ENCODE results near the gene LYZL2.
"Not testable (repeated sequence)": the region's sequence is repeated elsewhere in the genome, so short reads cannot be mapped to it uniquely, and the experiment has no call there.

LYZL2 gene

DNA sequence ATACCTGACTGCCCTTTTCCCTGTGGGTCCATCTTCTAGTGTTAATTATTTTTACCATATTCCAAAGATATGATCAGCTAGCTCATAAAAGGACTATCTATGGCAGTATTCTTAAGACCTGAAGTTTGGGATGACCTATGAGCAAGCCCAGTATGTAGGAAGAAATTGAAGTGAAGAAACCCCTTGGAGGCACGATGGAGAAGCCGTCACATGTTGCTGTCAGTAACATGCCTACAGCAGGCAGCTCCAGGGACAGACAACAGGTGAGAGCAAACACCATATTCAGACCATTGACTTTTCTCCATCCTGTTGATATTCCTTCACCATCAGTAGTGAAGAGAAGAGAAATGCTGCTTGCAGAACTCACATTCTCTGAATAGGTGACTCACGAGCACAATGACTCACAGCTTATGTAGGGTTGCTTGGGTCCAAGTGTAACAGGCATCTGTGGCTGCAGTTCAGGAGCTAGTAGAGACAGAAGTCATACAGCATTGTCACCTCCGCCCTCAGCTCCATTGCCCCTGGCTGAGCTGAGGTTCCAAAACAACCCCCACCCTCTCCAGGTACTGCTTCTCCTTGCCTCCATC is 8.4 kb upstream of the LYZL2 start:
- DNase-seq, result peak; percentile 43

DNA sequence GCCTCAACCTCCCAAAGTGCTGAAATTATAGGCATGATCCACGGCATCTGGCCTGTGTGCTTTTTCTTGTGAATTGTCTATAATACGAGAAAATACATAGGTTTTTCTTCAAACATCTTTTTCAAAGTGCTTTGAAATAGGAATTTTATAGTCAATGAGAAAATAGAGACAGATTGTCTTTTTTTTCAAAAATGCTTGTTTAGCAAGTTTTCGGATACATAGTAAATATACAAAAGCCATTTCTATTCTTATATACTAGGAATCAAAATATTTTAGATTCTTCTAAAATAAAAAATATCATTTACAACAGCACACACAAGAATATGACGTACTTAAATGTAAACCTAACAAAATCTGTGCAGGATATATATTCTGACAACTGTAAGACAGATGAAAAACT is 1.6 kb upstream of the LYZL2 start:
- DNase-seq, result no peak

DNA sequence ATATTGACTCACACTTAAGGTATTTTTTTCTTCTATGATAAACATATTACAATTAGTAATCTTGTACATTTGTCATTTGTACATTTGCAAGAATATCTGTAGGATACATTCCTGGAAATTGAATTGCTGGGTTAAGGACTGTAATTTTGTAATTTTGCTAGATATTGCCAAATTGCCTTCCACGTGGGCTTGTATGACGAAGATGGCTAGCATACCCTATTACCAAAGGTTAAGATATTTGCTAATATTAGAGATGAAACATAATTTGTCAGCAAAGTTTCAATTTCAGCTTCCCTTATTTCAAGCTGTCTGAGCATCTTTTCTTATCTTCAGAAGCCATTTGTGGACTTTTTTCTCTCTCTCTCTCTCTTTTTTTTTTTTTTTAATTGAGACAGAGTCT is 1.0 kb upstream of the LYZL2 start:
- DNase-seq, result no peak

- not testable (repeated sequence) for DNase-seq
Measured at GRCh38 chr10:30628576-30628975, 977 bp downstream of the LYZL2 start.

GRCh38 chr10:30626837-30627236 is 2.7 kb downstream of the LYZL2 start:
- not testable (repeated sequence) for DNase-seq

DNA sequence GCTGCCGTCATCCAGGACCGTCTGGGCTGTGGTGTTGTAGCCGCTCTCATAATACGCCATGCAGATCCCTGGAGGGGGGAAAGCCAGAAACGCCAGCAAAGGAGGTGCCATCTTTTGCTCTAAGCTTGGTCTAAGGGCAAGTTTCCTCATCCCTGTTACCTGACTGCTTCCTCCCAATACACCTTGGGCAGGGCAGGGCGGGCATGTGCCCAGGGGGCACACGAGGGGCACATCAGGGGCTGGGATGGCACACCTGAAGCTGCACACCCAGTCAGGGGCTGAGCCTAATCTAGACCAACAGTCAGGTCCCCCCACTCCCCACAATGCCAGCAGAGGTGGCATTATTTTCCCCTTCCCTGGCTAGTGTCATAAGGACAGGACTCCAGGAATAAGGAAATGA is 3.4 kb downstream of the LYZL2 start:
- DNase-seq, result not testable (repeated sequence)

GRCh38 chr10:30625080-30625479 is 4.5 kb downstream of the LYZL2 start:
- DNase-seq, result no peak

GRCh38 chr10:30619966-30620365 is 9.6 kb downstream of the LYZL2 start:
- no peak for DNase-seq

DNA sequence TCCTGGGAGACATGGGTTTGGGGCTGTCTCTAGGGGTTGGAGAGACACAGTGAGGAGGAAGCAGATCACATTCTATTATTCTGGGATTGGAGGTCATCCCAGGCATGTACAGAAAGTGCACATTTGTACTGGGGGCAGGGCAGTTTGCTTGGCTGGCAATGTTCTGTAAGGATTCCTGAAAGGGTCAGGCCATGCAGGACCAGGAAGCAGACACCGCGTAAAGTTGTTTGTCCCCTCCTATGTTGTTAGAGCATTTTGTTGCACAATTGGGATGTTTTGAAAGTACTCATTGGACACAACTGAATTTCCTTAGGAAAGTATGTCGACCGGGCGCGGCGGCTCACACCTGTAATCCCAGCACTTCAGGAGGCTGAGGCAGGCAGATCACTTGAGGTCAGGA is 12.5 kb downstream of the LYZL2 start:
- no peak for DNase-seq

DNA sequence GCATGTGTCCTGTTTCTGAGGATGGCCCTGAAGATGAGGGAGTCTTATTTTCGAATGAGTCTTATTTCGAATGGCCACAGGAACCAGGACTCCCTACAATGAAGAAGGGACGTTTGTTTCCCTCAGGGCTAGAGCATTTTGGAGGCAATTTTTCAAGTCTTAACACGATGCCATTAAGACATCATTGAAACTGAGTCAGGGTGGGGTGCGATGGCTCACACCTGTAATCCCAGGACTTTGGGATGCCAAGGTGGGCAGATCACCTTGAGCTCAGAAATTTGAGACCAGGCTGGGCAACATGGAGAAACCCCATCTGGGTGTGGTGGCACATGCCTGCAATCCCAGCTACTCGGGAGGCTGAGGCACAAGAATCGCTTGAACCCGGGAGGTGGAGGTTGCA is 18.5 kb downstream of the LYZL2 start:
- DNase-seq, result not testable (repeated sequence)

- no peak for DNase-seq
Measured at GRCh38 chr10:30607814-30608213, 21.7 kb downstream of the LYZL2 start.

- no peak for DNase-seq
Measured at GRCh38 chr10:30606313-30606712, 23.2 kb downstream of the LYZL2 start.

DNA sequence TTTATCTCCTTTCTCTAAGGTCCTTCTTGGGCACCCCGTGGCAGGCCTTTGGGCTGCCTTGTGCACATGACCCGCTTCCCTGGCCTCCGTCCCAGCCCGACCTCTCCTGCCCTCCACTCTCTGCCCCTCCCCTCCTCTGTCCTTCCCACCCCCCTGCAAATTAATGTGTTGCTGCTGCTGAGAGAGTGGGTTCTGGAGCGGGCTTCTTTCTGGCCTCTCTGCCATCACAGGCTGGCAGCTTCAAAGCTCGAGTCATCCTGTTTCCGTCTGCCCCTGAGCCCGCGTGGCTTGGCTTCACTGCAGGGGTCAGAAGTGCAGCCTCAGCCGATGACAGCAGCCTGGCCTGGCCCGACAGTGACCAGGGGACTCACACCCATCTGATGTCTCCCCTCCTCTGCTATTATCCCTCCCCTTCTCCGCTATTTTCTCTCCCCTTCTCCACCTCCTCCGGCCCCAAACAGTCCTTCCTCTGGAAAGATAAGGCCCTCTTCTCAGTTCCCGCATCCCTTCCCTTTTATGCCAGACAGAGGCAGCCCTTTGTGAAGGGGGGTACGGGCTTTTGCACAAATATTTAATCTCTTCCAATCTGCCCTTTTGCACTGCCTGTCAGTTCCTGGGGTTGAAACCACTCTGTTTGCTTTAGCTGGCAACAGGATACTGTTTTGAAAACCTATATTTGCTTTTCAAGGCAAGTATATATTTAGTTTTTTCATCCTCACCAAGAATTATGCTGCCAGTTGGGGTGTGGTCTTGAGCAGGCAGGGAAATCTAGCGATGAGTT is 24.0 kb downstream of the LYZL2 start:
- DNase-seq, result not testable (repeated sequence)

DNA sequence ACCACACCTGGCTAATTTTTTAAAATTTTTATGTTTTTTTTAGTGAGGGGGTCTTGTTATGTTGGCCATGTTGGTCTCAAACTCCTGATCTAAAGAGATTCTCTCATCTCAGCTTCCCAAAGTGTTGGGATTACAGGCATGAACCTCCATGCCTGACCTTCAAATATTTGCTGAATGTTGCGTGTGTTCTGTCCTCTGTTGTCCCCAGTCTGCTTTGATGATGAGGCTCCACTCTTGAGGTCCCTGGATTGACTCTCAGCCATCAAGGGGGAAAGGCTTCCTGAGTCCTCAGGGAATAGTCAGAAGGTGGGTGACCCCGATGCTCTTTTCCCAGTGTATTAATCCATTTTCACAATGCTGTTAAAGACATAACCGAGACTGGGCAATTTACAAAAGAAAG is 26.0 kb downstream of the LYZL2 start:
- DNase-seq, result no peak

- DNase-seq, result no peak
Measured at GRCh38 chr10:30602747-30603146, 26.8 kb downstream of the LYZL2 start.

- DNase-seq, result no peak
Measured at GRCh38 chr10:30600005-30600404, 29.5 kb downstream of the LYZL2 start.

- no peak for DNase-seq
Measured at GRCh38 chr10:30598105-30598776, 31.3 kb downstream of the LYZL2 start.

- DNase-seq, result not testable (repeated sequence)
Measured at GRCh38 chr10:30597433-30597824, 32.1 kb downstream of the LYZL2 start.

- not testable (repeated sequence) for DNase-seq
Measured at GRCh38 chr10:30596493-30597432, 32.8 kb downstream of the LYZL2 start.

DNA sequence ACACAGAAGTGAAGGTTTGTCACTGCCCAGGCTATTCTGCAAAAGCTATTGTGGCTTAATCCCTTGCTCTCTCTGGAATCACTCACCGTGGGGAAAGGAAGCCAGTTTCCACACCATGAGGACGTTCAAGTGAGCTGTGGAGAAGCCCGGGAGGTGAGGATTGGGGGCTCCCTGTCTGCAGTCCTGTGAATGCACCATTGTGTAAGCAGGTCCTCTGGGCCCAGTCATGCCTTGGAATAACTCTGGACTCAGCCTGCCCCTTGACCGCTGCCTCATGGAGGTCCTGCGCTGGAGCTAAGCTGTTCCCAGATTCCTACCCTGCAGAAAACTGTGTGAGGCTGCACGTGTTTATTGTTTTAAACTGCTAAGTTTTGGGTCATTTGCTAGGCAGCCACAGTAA is 33.5 kb downstream of the LYZL2 start:
- no peak for DNase-seq

DNA sequence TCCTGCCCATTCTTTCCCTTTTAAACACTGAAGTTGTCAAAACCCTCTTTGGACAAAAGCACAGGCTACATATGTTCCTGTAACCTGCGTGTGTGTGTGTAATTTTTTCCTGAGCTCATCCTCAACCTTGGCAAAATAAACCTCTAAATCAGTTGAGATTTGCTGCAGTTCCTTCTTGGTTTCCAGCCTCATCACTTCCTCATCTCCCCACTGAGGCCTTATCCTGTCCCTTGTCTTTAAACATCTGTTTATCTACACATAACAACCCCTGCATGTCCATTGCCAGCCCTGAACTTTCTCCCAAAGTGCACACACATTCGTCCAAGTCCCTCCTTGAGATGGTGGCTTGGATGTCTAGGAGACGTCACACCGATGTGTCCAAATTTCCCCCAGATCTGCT is 35.5 kb downstream of the LYZL2 start:
- DNase-seq, result no peak

- DNase-seq, result not testable (repeated sequence)
Measured at GRCh38 chr10:30592770-30593169, 36.8 kb downstream of the LYZL2 start.

DNA sequence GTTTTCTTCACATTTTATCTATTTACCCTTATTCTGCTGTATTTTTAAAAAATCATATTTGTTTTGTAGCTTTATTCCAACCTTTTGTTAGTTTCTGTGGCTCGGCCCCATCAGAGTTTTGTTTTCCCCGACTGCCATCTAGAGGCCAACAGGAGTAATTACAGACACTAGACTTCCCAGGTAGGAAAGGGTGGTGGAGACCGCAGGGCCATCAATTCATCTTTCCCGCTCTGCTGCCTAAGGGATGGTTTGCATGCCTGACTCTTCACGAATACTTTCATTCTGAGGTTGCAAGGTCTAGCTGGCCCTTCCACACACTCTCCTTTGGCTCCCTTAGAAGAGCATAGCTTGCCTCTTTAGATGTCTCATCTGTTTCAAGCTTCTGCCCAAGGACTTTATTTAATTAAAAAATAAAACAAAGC is 38.3 kb downstream of the LYZL2 start:
- DNase-seq, result peak; percentile 32
